ENCODE measurements around the gene TRIM47. TPM values are rescaled to one million over a fixed set of nuclear protein-coding genes. Genes with fewer than 3 reads are reported as not detected.

Gene TRIM47
- total and polyA plus RNA-seq, 2 of the 13 experiments (the other 11 are each of a cell fraction or from before 2014, with no cell fraction given), result 33.5 to 82.0 TPM

DNA sequence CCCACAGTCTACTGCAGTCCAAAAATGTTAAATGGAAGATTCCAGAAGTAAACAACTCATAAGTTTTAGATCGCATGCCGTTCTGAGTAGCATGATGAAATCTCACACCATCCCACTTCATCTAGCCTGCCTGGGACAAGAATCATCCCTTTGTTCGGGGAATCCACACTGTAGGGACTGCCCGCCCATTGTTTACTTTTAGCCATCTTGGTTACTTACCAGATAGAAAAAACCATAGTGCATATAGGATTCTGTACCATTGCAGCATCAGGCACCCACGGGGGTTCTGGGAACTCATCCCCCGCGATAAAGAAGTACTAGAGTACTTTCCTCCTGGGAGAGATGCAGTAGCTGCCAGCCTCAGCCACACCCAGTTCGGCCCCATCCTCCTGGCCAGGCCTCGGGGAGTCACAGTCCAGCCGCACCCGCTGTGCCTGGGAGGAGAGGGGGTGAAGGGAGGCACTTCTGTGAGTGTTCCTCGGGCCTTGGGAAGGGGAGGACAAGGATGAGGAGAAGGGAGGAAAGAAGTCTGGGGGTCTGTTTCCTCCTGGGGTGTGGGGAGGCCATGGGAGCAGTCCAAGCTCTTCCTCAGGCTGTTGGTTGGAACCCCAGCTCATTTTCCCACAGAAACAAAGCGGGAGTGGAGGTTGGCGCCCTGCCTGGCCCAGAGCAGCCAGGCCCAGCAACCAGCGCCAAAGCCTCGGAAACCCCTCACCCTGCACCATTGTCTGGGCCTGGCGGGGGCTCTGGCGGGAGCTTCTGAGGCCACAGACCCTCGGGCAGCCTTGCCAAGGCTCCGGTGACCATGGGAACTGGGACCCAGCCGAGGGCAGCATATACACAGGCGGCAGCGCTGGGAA, 8.9 kb downstream of the TRIM47 start (continued):
- TF ChIP-seq, protein P1, sequence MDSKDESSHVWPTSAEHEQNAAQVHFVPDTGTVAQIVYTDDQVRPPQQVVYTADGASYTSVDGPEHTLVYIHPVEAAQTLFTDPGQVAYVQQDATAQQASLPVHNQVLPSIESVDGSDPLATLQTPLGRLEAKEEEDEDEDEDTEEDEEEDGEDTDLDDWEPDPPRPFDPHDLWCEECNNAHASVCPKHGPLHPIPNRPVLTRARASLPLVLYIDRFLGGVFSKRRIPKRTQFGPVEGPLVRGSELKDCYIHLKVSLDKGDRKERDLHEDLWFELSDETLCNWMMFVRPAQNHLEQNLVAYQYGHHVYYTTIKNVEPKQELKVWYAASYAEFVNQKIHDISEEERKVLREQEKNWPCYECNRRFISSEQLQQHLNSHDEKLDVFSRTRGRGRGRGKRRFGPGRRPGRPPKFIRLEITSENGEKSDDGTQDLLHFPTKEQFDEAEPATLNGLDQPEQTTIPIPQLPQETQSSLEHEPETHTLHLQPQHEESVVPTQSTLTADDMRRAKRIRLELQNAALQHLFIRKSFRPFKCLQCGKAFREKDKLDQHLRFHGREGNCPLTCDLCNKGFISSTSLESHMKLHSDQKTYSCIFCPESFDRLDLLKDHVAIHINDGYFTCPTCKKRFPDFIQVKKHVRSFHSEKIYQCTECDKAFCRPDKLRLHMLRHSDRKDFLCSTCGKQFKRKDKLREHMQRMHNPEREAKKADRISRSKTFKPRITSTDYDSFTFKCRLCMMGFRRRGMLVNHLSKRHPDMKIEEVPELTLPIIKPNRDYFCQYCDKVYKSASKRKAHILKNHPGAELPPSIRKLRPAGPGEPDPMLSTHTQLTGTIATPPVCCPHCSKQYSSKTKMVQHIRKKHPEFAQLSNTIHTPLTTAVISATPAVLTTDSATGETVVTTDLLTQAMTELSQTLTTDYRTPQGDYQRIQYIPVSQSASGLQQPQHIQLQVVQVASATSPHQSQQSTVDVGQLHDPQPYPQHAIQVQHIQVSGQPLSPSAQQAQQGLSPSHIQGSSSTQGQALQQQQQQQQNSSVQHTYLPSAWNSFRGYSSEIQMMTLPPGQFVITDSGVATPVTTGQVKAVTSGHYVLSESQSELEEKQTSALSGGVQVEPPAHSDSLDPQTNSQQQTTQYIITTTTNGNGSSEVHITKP (CRISPR knock-in tag; IDR thresholded peaks at IDR 0.05; ENCODE audit: low read depth), result peak; percentile 90
- peak; percentile 46; the same call in 1 of the 2 replicates for TF ChIP-seq HNRNPL (IDR thresholded peaks at IDR 0.05; ENCODE audit: low read depth, low read length)
- peak; percentile 53; the same call in 1 of the 2 replicates for TF ChIP-seq FOXC1 (CRISPR knock-in tag; IDR thresholded peaks at IDR 0.05; ENCODE audit: borderline replicate concordance)
- TF ChIP-seq KLF12 (CRISPR knock-in tag; IDR thresholded peaks at IDR 0.05; ENCODE audit: borderline replicate concordance), result peak; percentile 47; the same call in 1 of the 2 replicates
- TF ChIP-seq RCOR2 (CRISPR knock-in tag; IDR thresholded peaks at IDR 0.05), result peak; percentile 95
- TF ChIP-seq NR3C1 (CRISPR knock-in tag; IDR thresholded peaks at IDR 0.05), result no peak
- peak; percentile 44; the same call in 1 of the 2 replicates for TF ChIP-seq ZNF264 (CRISPR knock-in tag; IDR thresholded peaks at IDR 0.05)
- TF ChIP-seq HNF4G (IDR thresholded peaks at IDR 0.05; ENCODE audit: borderline replicate concordance, low read depth, low read length), result peak; percentile 40; the same call in 1 of the 2 replicates
- TF ChIP-seq HNF4G (CRISPR knock-in tag; IDR thresholded peaks at IDR 0.05; ENCODE audit: borderline replicate concordance, low read depth), result no peak
- TF ChIP-seq, protein P2, sequence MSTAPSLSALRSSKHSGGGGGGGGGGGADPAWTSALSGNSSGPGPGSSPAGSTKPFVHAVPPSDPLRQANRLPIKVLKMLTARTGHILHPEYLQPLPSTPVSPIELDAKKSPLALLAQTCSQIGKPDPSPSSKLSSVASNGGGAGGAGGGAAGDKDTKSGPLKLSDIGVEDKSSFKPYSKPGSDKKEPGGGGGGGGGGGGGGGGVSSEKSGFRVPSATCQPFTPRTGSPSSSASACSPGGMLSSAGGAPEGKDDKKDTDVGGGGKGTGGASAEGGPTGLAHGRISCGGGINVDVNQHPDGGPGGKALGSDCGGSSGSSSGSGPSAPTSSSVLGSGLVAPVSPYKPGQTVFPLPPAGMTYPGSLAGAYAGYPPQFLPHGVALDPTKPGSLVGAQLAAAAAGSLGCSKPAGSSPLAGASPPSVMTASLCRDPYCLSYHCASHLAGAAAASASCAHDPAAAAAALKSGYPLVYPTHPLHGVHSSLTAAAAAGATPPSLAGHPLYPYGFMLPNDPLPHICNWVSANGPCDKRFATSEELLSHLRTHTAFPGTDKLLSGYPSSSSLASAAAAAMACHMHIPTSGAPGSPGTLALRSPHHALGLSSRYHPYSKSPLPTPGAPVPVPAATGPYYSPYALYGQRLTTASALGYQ (CRISPR knock-in tag; IDR thresholded peaks at IDR 0.05), result no peak
- no peak for TF ChIP-seq ZNF672 (CRISPR knock-in tag; IDR thresholded peaks at IDR 0.05)
- TF ChIP-seq SIX1 (CRISPR knock-in tag; IDR thresholded peaks at IDR 0.05; ENCODE audit: borderline replicate concordance), result peak; percentile 70
- TF ChIP-seq ZMYM4 (CRISPR knock-in tag; IDR thresholded peaks at IDR 0.05), result peak; percentile 49
- TF ChIP-seq PLRG1 (conservative IDR thresholded peaks at IDR 0.05), result no peak
- TF ChIP-seq SNRNP70 (IDR thresholded peaks at IDR 0.05; ENCODE audit: low read depth, low read length), result no peak
- no peak for TF ChIP-seq ZNF260 (CRISPR knock-in tag; IDR thresholded peaks at IDR 0.05; ENCODE audit: borderline replicate concordance, low read depth)
- TF ChIP-seq, protein P3, sequence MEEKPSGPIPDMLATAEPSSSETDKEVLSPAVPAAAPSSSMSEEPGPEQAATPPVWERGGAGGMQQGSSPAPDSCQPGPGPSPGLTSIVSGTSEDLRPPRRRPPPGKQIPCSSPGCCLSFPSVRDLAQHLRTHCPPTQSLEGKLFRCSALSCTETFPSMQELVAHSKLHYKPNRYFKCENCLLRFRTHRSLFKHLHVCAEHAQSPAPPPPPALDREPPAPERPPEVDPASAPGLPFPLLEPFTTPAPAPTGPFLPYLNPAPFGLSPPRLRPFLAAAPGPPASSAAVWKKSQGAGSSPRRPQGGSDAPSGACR (CRISPR knock-in tag; IDR thresholded peaks at IDR 0.05), result 0 out of 2 replicates have a peak, but pooled peaks have one; percentile 57
- peak; percentile 70 for TF ChIP-seq PPARG (CRISPR knock-in tag; conservative IDR thresholded peaks at IDR 0.05)
- peak; percentile 94 for TF ChIP-seq ZBTB20 (CRISPR knock-in tag; IDR thresholded peaks at IDR 0.05; ENCODE audit: borderline replicate concordance, low read depth)
- TF ChIP-seq, protein P4, sequence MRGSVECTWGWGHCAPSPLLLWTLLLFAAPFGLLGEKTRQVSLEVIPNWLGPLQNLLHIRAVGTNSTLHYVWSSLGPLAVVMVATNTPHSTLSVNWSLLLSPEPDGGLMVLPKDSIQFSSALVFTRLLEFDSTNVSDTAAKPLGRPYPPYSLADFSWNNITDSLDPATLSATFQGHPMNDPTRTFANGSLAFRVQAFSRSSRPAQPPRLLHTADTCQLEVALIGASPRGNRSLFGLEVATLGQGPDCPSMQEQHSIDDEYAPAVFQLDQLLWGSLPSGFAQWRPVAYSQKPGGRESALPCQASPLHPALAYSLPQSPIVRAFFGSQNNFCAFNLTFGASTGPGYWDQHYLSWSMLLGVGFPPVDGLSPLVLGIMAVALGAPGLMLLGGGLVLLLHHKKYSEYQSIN (CRISPR knock-in tag; IDR thresholded peaks at IDR 0.05; ENCODE audit: borderline replicate concordance), result no peak

All from HepG2 (cell line).